ENCODE results near the gene SERPIND1. TPM values are rescaled to one million over a fixed set of nuclear protein-coding genes. Genes with fewer than 3 reads are reported as not detected.

The SERPIND1 gene
- total and polyA plus RNA-seq, 2 of the 8 experiments (the other 6 are each of a cell fraction or from before 2014, with no cell fraction given) = not detected

GRCh38 chr22:20818471-20818870 lies 44.6 kb downstream of the SERPIND1 start:
- no peaks in the 10 kb centered on the region for H3K79me1 ChIP-seq (ENCODE audit: low read depth, low read length)
- no peaks in the 10 kb centered on the region for H3K23me2 ChIP-seq (ENCODE audit: low read depth, low read length)
- H2BK15ac ChIP-seq (ENCODE audit: low read length) = no peak overlapping the region
- no peak overlapping the region for H2BK20ac ChIP-seq (ENCODE audit: low read length)
- no peak overlapping the region for H3K9ac ChIP-seq (replicated peaks in 1 of 4; ENCODE audit: extremely low read depth in 1 of 4, low read depth in 3 of 4, low read length in 3 of 4)
- no peak overlapping the region for H2AFZ ChIP-seq (ENCODE audit: low read length)
- H4K91ac ChIP-seq (replicated peaks; ENCODE audit: insufficient read length, low read length) = no peak overlapping the region
- no peak overlapping the region for H4K5ac ChIP-seq (ENCODE audit: insufficient read length, low read depth, low read length)
- DNase-seq (ENCODE audit: low read depth in 1 of 2, low spot score in 2 of 2) (no peak), FAIRE-seq (no peak)
- no peak overlapping the region for H3K23ac ChIP-seq (ENCODE audit: insufficient read length)
- 95% methylated on average over 3 of the region's 3 CpGs; no CpG with 5 or more reads in 1 of the 2 experiments for WGBS, 2 experiments (ENCODE audit: extremely low coverage in 1 of 2, insufficient coverage in 1 of 2, insufficient read length in 1 of 2, insufficient replicate concordance in 2 of 2, low coverage in 1 of 2, low lambda C conversion rate in 2 of 2, missing lambda C conversion rate in 1 of 2)
- H3K56ac ChIP-seq (replicated peaks; ENCODE audit: insufficient read length, low read depth, low read length) = no peak overlapping the region
- H3K27me3 ChIP-seq (replicated peaks in 1 of 4; ENCODE audit: control insufficient read depth in 3 of 4, extremely low read depth in 1 of 4, insufficient read depth in 3 of 4, low read length in 3 of 4) = no peaks in the 10 kb centered on the region
- no peak overlapping the region for H3K4me3 ChIP-seq (ENCODE audit: extremely low read depth in 1 of 4, insufficient read depth in 2 of 4, low read depth in 3 of 4, low read length in 4 of 4)
- peaks cover 0 to 2% (median 0%) of the 10 kb centered on the region in 4 experiments; a peak in 3 of 8 replicates for H3K36me3 ChIP-seq (ENCODE audit: control insufficient read depth in 2 of 4, insufficient read depth in 4 of 4, low read length in 3 of 4)
- no peak overlapping the region for H2BK5ac ChIP-seq (ENCODE audit: low read depth, low read length)
- no peak overlapping the region for H2BK12ac ChIP-seq (ENCODE audit: low read depth, low read length)
- H3K4me1 ChIP-seq (replicated peaks in 1 of 4; ENCODE audit: control insufficient read depth in 3 of 4, insufficient read depth in 4 of 4, low read length in 3 of 4) = no peaks in the 10 kb centered on the region
- H2AK5ac ChIP-seq (ENCODE audit: low read depth, low read length) = no peak overlapping the region
- no peak overlapping the region for H4K8ac ChIP-seq (ENCODE audit: extremely low read depth, insufficient read depth, low read length)
- no peak overlapping the region for H3K14ac ChIP-seq (ENCODE audit: insufficient read length)
- CTCF ChIA-PET (ENCODE audit: partially characterized antibody) = interaction anchor here (0.5 kb wide), 1 partner anchor 65 kb away, joined by 3 read pairs; no protein-coding TSS in a partner anchor
- H3K4me2 ChIP-seq (ENCODE audit: insufficient read depth in 1 of 2, low read depth in 2 of 2, low read length in 2 of 2) = no peak overlapping the region
- H3K18ac ChIP-seq (ENCODE audit: extremely low read depth, low read length) = no peak overlapping the region
- no peaks in the 10 kb centered on the region for H3K79me2 ChIP-seq (ENCODE audit: control insufficient read depth in 1 of 2, insufficient read depth in 2 of 2, low read length in 2 of 2)
- peaks cover 0 to 1% of the 10 kb centered on the region in 2 experiments for H4K20me1 ChIP-seq (replicated peaks in 1 of 2; ENCODE audit: control insufficient read depth in 1 of 2, insufficient read depth in 2 of 2, low read length in 2 of 2)
- H3K4ac ChIP-seq (replicated peaks; ENCODE audit: insufficient read length, low read depth, low read length) = no peak overlapping the region
- H2BK120ac ChIP-seq (replicated peaks; ENCODE audit: low read depth, low read length) = no peak overlapping the region
- no peak overlapping the region for H3K27ac ChIP-seq (ENCODE audit: low read depth, low read length)
- H3K9me3 ChIP-seq (ENCODE audit: insufficient read depth in 2 of 2, low read depth in 1 of 2, low read length in 1 of 2) = no peaks in the 10 kb centered on the region
- no peak for TF ChIP-seq POLR2AphosphoS5 (IDR thresholded peaks at IDR 0.05; ENCODE audit: low read depth, low read length)
- no peak for TF ChIP-seq KDM1A (IDR thresholded peaks at IDR 0.05; ENCODE audit: borderline replicate concordance, low read length)
- no peak for TF ChIP-seq JUND (IDR thresholded peaks at IDR 0.05; ENCODE audit: low read length)
- no peak for TF ChIP-seq RAD21 (IDR thresholded peaks at IDR 0.05 in 1 of 2, conservative IDR thresholded peaks at IDR 0.05 in 1 of 2; ENCODE audit: low read depth in 2 of 2, low read length in 2 of 2)
- no peak for TF ChIP-seq ATF2 (IDR thresholded peaks at IDR 0.05; ENCODE audit: low read length)
- no peak for TF ChIP-seq CTCF (IDR thresholded peaks at IDR 0.05; ENCODE audit: control extremely low read depth in 1 of 3, insufficient read depth in 1 of 3, low read depth in 1 of 3, low read length in 3 of 3)
- no peak for TF ChIP-seq KDM4A (IDR thresholded peaks at IDR 0.05; ENCODE audit: low read depth, low read length, severe bottlenecking)
- no peak for TF ChIP-seq ASH2L (IDR thresholded peaks at IDR 0.05; ENCODE audit: low read length)
- POLR2A ChIA-PET (ENCODE audit: partially characterized antibody) = interaction anchor here (0.6 kb wide), 1 partner anchor 8 kb away, joined by 3 read pairs; no protein-coding TSS in a partner anchor

Measured in H1 (cell line).